Measurements from ENCODE around the gene ANGPTL8. TPM values are rescaled to one million over a fixed set of nuclear protein-coding genes. Genes with fewer than 3 reads are reported as not detected.

The ANGPTL8 gene
- total RNA-seq, 1 donor from 2014 or later = not detected

DNA sequence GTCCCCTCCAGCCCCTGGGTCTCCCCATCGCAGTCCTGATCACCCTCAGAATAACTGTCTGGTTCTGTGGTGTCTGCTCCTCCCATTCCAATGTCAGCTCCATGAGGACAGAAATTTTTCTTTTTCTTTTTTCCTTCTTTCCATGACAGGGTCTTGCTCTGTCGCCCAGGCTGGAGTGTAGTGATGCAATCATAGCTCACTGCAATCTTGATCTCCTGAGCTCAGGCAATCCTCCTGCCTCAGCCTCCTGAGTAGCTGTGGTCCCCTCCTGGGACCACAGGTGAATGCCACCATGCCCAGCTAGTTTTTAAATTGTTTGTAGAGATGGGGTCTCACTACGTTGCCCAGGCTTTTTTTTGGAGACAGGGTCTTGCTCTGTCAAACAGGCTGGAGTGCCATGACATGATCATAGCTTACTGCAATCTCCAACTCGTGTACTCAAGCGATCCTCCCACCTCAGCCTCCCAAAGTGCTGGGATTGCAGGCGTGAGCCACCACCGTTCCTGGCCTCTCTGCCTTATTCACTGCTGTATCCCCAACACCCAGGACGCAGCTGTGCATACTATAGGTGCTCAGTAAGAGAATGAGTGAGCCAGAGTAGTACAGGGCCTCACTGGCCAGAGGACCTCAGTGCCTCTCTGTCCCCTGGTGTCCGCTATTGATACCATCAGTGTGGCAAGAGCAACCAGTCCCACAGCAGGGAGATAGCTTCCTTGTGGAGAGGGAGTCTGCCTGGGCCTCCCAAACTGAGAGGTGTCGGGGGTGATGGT lies 28.1 kb downstream of the ANGPTL8 start:
- DNase-seq (ENCODE audit: low read depth) = no peak
- no peak overlapping the region for H3K4me3 ChIP-seq (ENCODE audit: low read depth, low read length)
- TF ChIP-seq, protein P1, sequence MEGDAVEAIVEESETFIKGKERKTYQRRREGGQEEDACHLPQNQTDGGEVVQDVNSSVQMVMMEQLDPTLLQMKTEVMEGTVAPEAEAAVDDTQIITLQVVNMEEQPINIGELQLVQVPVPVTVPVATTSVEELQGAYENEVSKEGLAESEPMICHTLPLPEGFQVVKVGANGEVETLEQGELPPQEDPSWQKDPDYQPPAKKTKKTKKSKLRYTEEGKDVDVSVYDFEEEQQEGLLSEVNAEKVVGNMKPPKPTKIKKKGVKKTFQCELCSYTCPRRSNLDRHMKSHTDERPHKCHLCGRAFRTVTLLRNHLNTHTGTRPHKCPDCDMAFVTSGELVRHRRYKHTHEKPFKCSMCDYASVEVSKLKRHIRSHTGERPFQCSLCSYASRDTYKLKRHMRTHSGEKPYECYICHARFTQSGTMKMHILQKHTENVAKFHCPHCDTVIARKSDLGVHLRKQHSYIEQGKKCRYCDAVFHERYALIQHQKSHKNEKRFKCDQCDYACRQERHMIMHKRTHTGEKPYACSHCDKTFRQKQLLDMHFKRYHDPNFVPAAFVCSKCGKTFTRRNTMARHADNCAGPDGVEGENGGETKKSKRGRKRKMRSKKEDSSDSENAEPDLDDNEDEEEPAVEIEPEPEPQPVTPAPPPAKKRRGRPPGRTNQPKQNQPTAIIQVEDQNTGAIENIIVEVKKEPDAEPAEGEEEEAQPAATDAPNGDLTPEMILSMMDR (conservative IDR thresholded peaks at IDR 0.05; ENCODE audit: low read depth, low read length) = no peak

DNA sequence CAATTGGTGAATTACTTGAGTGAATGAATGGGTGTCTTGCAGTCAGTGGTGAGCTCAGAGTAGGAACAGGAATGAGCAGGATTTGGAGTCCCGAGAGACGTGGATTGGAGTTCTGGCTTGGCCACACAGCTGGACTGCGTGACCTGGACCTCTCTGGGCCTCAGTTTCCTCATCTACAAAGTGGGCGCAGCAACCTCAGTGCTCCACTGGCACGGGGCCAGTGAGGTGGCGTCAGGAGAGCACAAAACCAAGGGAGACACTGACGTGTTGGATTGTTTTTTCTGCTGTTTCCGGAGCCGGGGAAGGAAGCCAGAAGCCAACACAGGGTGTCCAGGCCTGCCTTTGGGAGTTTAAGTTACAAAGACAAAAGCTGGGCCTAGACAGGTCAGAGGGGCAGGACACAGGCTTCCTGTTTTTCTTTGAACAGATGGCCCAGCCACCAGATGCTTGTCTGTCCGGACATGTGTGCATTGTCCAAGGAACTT lies 29.4 kb downstream of the ANGPTL8 start:
- TF ChIP-seq, protein P1 (conservative IDR thresholded peaks at IDR 0.05; ENCODE audit: low read depth, low read length) = no peak
- no peak overlapping the region for H3K4me3 ChIP-seq (ENCODE audit: low read depth, low read length)
- no peak for DNase-seq (ENCODE audit: low read depth)

DNA sequence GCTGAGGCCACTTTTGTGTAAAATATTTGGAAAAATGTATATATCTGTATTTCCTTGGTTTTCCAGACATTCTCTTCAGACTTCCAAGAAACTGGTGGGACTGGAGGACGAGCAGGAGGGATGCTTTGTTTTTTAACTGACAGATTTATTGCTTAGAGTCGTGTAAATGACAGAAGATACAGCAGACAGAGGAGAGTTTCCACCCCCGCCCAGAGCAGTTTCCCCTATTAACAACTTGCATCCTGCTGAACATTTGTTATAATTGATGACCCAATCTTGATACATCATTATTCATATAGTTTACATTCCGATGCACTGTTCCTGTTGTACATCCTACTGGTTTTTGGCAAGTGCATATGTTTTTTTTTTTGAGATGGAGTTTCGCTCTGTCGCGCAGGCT lies 30.0 kb downstream of the ANGPTL8 start:
- TF ChIP-seq, protein P1 (conservative IDR thresholded peaks at IDR 0.05; ENCODE audit: low read depth, low read length) = no peak
- H3K4me3 ChIP-seq (ENCODE audit: low read depth, low read length) = no peak overlapping the region
- no peak for DNase-seq (ENCODE audit: low read depth)

DNA sequence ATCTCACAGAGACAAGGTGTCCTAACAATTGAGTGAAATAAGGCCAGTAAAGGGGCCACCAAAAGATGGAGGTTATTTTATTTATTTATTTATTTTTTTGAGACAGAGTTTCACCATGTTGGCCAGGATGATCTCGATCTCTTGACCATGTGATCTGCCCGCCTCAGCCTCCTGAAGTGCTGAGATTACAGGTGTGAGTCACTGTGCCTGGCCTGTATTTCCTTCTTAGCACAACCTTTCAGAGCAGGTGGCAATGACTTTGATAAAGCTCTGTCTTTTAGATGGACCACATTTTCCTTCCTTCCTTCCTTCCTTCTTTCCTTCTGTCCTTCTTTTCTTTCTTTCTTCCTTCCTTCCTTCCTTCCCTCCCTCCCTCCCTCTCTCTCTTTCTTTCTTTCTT lies 33.9 kb downstream of the ANGPTL8 start:
- TF ChIP-seq, protein P1 (conservative IDR thresholded peaks at IDR 0.05; ENCODE audit: low read depth, low read length) = no peak
- DNase-seq (ENCODE audit: low read depth) = no peak
- no peak overlapping the region for H3K4me3 ChIP-seq (ENCODE audit: low read depth, low read length)

DNA sequence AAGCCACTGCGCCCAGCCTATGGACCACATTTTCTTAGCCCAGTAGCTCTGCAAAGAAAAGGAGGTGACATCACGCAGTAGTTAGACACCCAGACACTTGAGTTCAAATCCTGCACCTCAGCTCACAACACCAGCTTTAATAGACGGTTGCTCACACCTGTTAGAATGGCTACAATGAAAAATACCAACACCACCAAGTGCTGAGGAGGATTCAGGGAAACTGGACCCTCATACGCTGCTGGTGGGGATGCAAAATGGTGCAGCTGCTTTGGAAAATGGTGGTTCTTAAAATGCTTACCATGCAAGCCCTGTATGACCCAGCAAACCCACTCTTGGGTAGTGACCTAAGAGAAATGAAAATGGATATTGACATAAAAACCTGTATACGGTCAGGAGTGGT lies 34.6 kb downstream of the ANGPTL8 start:
- H3K4me3 ChIP-seq (ENCODE audit: low read depth, low read length) = no peak overlapping the region
- TF ChIP-seq, protein P1 (conservative IDR thresholded peaks at IDR 0.05; ENCODE audit: low read depth, low read length) = no peak
- no peak for DNase-seq (ENCODE audit: low read depth)

DNA sequence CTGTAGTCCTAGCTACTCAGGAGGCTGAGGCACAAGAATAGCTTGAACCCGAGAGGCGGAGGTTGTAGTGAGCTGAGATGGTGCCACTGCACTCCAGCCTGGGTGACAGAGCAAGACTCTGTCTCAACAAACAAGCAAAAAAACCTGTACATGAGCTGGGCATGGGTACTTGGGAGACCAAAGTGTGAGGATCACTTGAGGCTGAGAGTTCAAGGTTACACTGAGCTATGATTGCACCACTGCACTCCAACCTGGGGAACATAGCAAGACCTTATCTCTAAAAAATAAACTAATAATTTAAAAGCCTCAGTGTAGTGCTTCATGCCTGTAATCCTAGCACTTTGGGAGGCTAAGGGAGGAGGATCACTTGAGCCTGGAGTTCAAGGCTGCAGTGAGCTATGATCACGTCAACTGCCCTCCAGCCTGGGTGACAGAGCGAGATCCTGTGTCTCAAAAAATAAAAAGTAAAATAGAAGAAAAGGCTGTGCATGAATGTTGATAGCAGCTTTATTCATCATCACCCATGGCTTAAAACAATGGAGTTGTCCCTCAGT lies 35.2 kb downstream of the ANGPTL8 start:
- TF ChIP-seq, protein P1 (conservative IDR thresholded peaks at IDR 0.05; ENCODE audit: low read depth, low read length) = no peak
- no peak for DNase-seq (ENCODE audit: low read depth)
- no peak overlapping the region for H3K4me3 ChIP-seq (ENCODE audit: low read depth, low read length)
